Activated CD4-positive, alpha-beta memory T cell treated with anti-CD3 and anti-CD28 coated beads, Interleukin-2, amount 10 ng/mL, durations not matched to agents 7 days and 5 days (primary cell): ENCODE measurements around the gene GLS. TPM values are rescaled to one million over a fixed set of nuclear protein-coding genes. Genes with fewer than 3 reads are reported as not detected.

Source experiments
- CTCF ChIA-PET: fragments of 350-600 bp; sonication (Branson Sonifier 250); formaldehyde crosslinking; loops from one replicate; lab custom pipeline; 2021; ENCODE audit warnings: antibody characterized with exemption, inconsistent platforms; lab: Charles Lee
- POLR2A ChIA-PET: fragments of 350-600 bp; sonication (Branson Sonifier 250); formaldehyde crosslinking; loops from one replicate; lab custom pipeline; 2021; ENCODE audit warnings: antibody characterized with exemption; lab: Charles Lee
- DNase-seq: peaks from one replicate; pipeline ENCODE4 v3.0.0-alpha.2; 2020
- H3K27ac Mint-ChIP-seq: one replicate; pipeline ENCODE4 v1.8.0; 2021; ENCODE audit warnings: mild to moderate bottlenecking, mixed read lengths
- H3K27me3 Mint-ChIP-seq: one replicate; pipeline ENCODE4 v1.8.0; 2021; ENCODE audit warnings: mixed read lengths
- H3K36me3 Mint-ChIP-seq: one replicate; pipeline ENCODE4 v1.8.0; 2021; ENCODE audit warnings: low read depth, mixed read lengths
- H3K4me1 Mint-ChIP-seq: one replicate; pipeline ENCODE4 v1.8.0; 2021; ENCODE audit warnings: mixed read lengths
- H3K4me3 Mint-ChIP-seq: one replicate; pipeline ENCODE4 v1.8.0; 2021; ENCODE audit warnings: mild to moderate bottlenecking, mixed read lengths
- H3K9me3 Mint-ChIP-seq: one replicate; pipeline ENCODE4 v1.8.0; 2021; ENCODE audit warnings: mixed read lengths
- total RNA-seq, 2 experiments: library from RNA; stranded (reverse); gene quantifications; one replicate each; pipeline ENCODE4 v1.2.3, GENCODE V29; 2021

GLS gene
- total RNA-seq, 2 experiments from 2014 or later: 146 to 150 TPM

DNA sequence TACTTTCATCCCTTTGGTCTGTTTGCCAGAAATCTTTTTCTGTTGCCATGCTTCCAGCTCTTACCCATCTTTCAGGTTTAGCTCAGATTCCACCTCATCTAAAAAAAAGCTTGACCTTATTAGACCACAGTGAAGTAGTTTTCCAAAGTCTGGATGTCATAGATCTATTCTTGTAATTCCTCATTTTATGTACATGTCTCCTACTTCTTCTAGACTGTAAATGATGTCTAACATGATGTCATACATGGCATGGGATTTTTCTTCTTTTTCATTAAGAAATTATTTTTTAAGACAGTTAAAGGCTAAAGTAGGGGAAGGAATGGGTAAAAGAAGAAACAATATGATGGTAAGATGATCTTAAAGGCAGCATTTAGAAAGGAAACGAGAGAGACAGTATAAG is 11.3 kb downstream of the GLS start:
- Mint-ChIP-seq H3K9me3 (no peaks in the 10 kb centered on the region), H3K4me1 (peaks cover 57% of the 10 kb centered on the region), H3K36me3 (peaks cover 47% of the 10 kb centered on the region), H3K27me3 (no peaks in the 10 kb centered on the region), H3K27ac (no peak overlapping the region), H3K4me3 (no peak overlapping the region)
- POLR2A ChIA-PET: interaction anchor here (0.6 to 7.6 kb wide), 4 partner anchors 10 to 726 kb away, joined by 3 to 85 read pairs (median 4); partner anchors contain the start of gene GLS
- DNase-seq: no peak
- CTCF ChIA-PET: interaction anchor here (1.0 to 2.2 kb wide), 3 partner anchors 9 to 41 kb away, joined by 3 to 8 read pairs (median 4); no protein-coding TSS in a partner anchor

DNA sequence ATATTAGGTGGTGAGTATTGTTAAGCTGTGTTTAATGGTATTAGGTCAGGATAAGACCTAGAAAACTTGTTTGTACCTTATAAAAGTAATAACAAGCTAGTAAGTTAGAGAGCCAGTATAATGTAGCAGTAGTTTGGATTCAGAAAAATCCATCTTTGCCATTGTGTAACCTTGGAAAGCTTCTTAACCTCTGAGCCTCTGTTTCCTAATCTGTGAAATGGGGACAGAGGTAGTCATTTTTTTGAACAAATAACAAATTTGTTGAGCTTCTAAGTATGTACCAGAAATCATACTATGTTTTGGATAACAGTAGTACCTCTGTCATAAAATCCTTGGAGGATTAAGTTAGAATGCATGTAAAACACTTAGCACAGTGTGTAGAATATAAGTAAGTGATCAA is 12.5 kb downstream of the GLS start:
- Mint-ChIP-seq H3K27ac (no peak overlapping the region), H3K4me3 (no peak overlapping the region), H3K9me3 (no peaks in the 10 kb centered on the region), H3K27me3 (no peaks in the 10 kb centered on the region), H3K4me1 (peaks cover 48% of the 10 kb centered on the region), H3K36me3 (peaks cover 51% of the 10 kb centered on the region)
- CTCF ChIA-PET: interaction anchor here (0.8 to 2.2 kb wide), 4 partner anchors 9 to 42 kb away, joined by 3 to 8 read pairs (median 4); no protein-coding TSS in a partner anchor
- POLR2A ChIA-PET: interaction anchor here (1.0 to 7.6 kb wide), 9 partner anchors 9 to 361 kb away, joined by 3 to 85 read pairs (median 4); partner anchors contain the start of gene GLS
- no peak for DNase-seq

DNA sequence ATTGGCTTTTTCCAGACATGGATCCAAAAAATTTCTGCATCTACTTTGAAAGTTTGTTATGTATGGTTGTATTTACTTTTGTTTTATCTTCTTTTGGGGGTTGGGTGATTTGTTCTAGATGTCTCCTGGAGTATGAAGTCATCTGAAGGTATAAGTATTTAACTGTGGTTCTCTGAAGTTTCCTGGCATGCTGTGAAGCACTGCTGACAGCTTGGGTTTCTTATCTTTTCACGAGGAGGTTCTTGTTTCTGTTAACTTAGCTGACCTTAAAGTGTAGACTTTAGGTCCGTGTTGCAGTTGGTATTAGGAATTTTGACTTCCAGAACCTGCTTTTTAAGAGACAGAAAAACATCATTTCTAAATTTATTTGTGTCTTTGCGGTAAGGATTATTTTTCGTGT is 15.9 kb downstream of the GLS start:
- Mint-ChIP-seq H3K27me3 (no peaks in the 10 kb centered on the region), H3K4me1 (peaks cover 27% of the 10 kb centered on the region), H3K27ac (no peak overlapping the region), H3K9me3 (no peaks in the 10 kb centered on the region), H3K4me3 (no peak overlapping the region), H3K36me3 (peaks cover 40% of the 10 kb centered on the region)
- DNase-seq: no peak
- ChIA-PET POLR2A (interaction anchor here (4.5 kb wide), 1 partner anchor 15 kb away, joined by 33 read pairs; the partner anchor contains the start of gene GLS), CTCF (no interaction called here)

DNA sequence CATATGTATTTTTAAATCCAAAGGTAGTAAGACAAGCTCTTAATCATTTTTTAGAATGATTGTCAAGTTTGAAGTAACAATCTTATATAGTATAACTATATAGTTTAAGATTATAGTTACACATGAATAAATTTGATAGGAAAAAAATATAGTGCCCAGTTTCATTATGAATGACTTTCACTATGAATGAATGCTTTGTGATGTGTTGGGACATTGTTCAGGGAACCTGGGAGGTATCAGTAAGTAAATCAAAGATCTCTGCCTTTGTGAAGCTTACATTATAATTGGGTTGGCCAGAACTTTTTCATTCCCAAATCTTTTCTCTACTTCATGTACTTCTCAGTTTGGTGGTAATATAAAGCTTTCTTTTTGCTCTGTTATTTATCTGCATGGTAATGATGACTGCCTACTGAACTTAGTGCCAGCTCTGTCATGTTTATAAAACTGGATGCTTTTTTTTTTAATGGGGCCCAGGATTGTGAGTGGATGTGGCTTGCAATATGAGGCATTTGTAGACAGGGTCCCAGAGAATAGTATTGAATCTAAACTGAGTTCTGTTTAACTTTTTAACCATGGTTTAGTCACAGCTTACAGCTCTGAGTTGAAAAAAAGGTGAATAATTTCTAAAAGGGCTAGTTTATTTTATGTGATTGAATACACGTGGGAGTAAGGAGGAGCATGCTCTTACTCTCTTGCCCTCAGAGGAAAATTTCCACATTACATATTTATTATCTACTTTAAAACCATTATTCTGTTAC is 23.3 kb downstream of the GLS start:
- ChIA-PET POLR2A (interaction anchor here (0.7 to 1.7 kb wide), 4 partner anchors 11 to 370 kb away, joined by 3 to 11 read pairs (median 3); no protein-coding TSS in a partner anchor), CTCF (interaction anchor here (1.0 kb wide), 1 partner anchor 9 kb away, joined by 3 read pairs; no protein-coding TSS in a partner anchor)
- H3K27me3 Mint-ChIP-seq: no peaks in the 10 kb centered on the region
- no peak overlapping the region for H3K4me3 Mint-ChIP-seq
- H3K4me1 Mint-ChIP-seq: peaks cover 13% of the 10 kb centered on the region
- peak overlapping the region; percentile 37 for H3K27ac Mint-ChIP-seq
- H3K9me3 Mint-ChIP-seq: no peaks in the 10 kb centered on the region
- no peak for DNase-seq
- H3K36me3 Mint-ChIP-seq: peaks cover 46% of the 10 kb centered on the region

DNA sequence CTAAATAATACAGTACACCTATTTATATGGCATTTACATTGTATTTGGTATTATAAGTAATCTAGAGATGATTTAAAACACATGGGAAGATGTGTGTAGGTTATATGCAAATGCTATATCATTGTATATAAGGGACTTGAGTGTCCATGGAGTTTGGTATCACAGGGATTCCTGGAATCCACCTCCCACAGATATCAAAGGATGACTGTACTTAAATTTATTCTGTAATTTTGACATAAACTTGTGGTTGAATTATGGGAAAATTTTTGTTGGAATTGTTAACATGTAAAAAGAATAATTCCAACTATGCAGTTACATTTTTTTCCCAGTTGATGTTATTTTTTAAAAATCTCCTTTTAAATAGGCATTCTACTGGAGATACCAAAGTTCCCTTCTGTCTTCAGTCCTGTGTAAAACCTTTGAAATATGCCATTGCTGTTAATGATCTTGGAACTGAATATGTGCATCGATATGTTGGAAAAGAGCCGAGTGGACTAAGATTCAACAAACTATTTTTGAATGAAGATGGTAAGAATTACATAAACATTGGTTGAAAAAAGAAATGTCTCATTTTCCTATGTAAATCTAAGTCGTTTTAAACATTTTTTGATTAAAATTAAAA is 24.1 kb downstream of the GLS start:
- DNase-seq: no peak
- Mint-ChIP-seq H3K27me3 (no peaks in the 10 kb centered on the region), H3K27ac (no peak overlapping the region), H3K4me1 (peaks cover 15% of the 10 kb centered on the region), H3K4me3 (no peak overlapping the region), H3K9me3 (no peaks in the 10 kb centered on the region), H3K36me3 (peaks cover 49% of the 10 kb centered on the region)
- ChIA-PET CTCF (no interaction called here), POLR2A (no interaction called here)

DNA sequence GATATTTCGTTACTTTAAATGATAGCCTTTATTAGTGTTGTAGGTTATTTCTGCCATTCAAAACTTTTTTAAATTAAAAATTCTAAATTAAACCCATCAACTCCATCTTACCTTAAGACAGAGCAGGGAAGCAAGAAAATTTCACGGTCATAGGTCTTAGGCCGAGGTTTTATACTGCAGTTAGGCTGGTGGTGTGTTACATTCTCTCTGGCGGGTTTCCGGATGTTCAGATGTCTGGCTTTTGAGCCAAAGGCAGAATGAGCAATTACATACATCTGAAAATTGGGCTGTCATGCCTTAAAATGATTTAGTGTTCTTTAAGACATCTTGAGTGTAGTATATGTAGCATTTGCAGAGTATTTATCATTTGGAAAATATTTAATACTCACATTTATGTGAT is 27.9 kb downstream of the GLS start:
- POLR2A ChIA-PET: no interaction called here
- CTCF ChIA-PET: no interaction called here
- Mint-ChIP-seq H3K36me3 (peaks cover 49% of the 10 kb centered on the region), H3K9me3 (no peaks in the 10 kb centered on the region), H3K27me3 (no peaks in the 10 kb centered on the region), H3K27ac (no peak overlapping the region), H3K4me1 (peaks cover 28% of the 10 kb centered on the region), H3K4me3 (no peak overlapping the region)
- DNase-seq: no peak

DNA sequence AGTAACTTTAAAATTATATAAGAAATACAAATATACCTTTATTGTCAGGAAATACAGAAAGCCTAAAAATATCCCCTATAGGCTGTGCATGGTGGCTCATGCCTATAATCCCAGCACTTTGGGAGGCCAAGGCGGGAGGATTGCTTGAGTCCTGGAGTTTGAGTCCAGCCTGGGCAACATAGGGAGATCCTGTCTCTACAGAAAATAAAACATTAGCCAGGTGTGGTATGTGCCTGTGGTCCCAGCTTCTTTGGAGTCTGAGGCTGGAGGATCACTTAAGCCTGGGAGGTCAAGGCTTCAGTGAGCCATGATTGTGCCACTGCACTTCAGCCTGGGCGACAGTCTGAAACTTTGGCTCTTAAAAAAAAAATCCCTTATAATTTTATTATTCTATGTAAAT is 29.1 kb downstream of the GLS start:
- H3K27ac Mint-ChIP-seq: no peak overlapping the region
- H3K27me3 Mint-ChIP-seq: no peaks in the 10 kb centered on the region
- no peak for DNase-seq
- ChIA-PET CTCF (no interaction called here), POLR2A (no interaction called here)
- no peaks in the 10 kb centered on the region for H3K9me3 Mint-ChIP-seq
- peaks cover 42% of the 10 kb centered on the region for H3K36me3 Mint-ChIP-seq
- peaks cover 25% of the 10 kb centered on the region for H3K4me1 Mint-ChIP-seq
- no peak overlapping the region for H3K4me3 Mint-ChIP-seq

DNA sequence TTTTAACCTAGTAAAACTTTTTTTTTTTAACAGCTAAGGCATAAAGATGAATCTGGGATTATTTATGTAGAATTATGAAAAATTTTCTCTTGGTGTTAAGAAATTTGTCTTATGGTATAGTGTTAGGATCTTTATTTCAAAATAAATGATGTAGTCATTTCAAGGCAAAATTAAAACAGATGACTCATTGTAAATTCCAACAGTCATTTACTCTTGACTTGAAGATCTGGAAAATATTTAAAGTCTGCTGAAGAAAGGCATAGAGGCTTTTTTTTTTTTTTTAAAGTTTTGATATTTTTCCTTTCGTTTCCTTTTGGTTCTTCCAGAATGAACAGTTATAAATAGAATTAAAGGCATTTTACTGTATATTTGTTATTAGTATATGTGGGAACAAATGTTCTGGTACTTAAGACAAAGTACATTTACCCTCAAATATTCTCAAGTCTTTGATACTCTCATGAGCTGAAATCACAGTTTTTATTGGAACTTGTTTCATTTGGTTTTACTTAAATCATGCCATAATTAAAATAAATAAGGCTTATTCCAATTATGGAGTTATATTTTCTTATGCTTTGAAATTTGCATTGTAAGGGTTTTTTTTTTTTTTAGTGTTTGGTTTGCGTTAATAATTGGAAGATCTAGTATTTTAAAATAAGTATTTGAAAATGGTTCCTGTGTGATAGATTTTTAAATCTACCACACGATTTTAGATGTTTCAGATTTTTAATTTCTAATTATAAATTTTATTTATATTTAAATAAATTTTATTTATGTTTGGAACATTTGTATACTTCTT is 29.9 kb downstream of the GLS start:
- POLR2A ChIA-PET: interaction anchor here (0.8 to 1.0 kb wide), 2 partner anchors 29 to 48 kb away, joined by 3 to 4 read pairs; no protein-coding TSS in a partner anchor
- no peaks in the 10 kb centered on the region for H3K9me3 Mint-ChIP-seq
- DNase-seq: no peak
- H3K4me1 Mint-ChIP-seq: peaks cover 26% of the 10 kb centered on the region
- no peak overlapping the region for H3K27ac Mint-ChIP-seq
- CTCF ChIA-PET: no interaction called here
- no peak overlapping the region for H3K4me3 Mint-ChIP-seq
- H3K36me3 Mint-ChIP-seq: peaks cover 37% of the 10 kb centered on the region
- no peaks in the 10 kb centered on the region for H3K27me3 Mint-ChIP-seq

DNA sequence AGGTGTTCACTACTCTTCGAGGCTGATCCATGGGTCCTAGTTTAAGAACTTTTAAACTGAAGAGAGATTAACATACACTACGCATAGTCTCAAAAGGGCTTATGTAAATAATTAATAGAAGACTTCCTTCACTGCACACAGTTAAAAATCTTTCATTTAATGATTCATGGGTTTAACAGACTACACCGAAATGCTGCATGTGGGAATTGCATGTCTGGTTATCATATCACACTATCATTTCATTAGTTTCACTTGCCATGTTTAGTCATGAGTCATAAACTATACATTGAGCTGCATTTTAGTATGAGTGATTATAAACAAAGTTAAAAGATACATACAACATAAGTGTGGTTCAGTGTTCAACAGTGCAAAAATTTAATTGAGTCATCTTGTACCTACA is 31.2 kb downstream of the GLS start:
- Mint-ChIP-seq H3K9me3 (no peaks in the 10 kb centered on the region), H3K4me1 (peaks cover 30% of the 10 kb centered on the region), H3K36me3 (peaks cover 42% of the 10 kb centered on the region), H3K27me3 (no peaks in the 10 kb centered on the region), H3K4me3 (no peak overlapping the region), H3K27ac (peak overlapping the region; percentile 8)
- ChIA-PET POLR2A (interaction anchor here (0.8 kb wide), 1 partner anchor 49 kb away, joined by 3 read pairs; no protein-coding TSS in a partner anchor), CTCF (no interaction called here)
- no peak for DNase-seq

DNA sequence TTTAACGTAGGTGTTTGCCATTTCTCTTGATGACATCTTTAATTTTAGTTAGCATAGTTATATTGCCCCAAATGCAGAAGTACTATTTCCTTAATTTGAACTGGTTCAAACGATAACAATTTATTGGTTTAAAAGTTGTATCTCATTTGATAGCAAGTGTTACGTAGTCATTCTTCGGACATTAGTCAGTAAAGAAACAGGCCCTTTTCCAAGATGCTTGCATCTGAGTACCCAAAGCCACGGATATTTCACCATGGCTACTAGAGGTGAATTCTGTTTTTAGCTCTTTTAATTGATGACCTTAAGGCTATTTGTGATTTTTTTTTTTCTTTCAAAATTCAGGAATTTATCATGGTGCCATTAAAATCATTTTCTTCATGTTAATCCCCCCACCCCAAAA is 32.1 kb downstream of the GLS start:
- POLR2A ChIA-PET: interaction anchor here (1.6 kb wide), 1 partner anchor 62 kb away, joined by 3 read pairs; no protein-coding TSS in a partner anchor
- no peaks in the 10 kb centered on the region for H3K27me3 Mint-ChIP-seq

DNA sequence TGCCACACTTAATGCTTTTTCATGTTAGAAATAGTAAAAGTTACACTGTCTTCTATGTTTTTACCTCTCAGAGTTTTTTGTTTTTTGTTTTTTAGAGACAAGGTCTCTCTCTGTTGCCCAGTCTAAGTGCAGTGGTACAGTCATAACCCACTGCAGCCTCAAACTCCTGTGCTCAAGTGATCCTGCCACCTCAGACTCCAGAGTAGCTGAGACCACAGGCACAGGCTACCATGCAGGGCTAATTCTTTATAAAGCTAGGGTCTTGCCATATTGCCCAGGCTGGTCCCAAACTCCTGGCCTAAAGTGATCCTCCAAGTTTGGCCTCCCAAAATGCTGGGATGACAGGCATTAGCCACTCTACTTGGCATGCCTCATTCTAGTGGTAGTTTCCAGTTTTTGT is 33.1 kb downstream of the GLS start:
- CTCF ChIA-PET: interaction anchor here (1.2 to 1.8 kb wide), 2 partner anchors 28 to 63 kb away, joined by 4 read pairs; no protein-coding TSS in a partner anchor
- POLR2A ChIA-PET: interaction anchor here (1.6 kb wide), 1 partner anchor 63 kb away, joined by 3 read pairs; no protein-coding TSS in a partner anchor
- no peak overlapping the region for H3K27ac Mint-ChIP-seq
- peaks cover 52% of the 10 kb centered on the region for H3K36me3 Mint-ChIP-seq
- H3K27me3 Mint-ChIP-seq: no peaks in the 10 kb centered on the region
- H3K9me3 Mint-ChIP-seq: no peaks in the 10 kb centered on the region
- DNase-seq: no peak
- no peak overlapping the region for H3K4me3 Mint-ChIP-seq
- peaks cover 35% of the 10 kb centered on the region for H3K4me1 Mint-ChIP-seq

More for the DNA sequence above, 32.1 kb downstream of the GLS start:
- CTCF ChIA-PET: interaction anchor here (0.7 to 1.8 kb wide), 3 partner anchors 9 to 62 kb away, joined by 3 to 4 read pairs (median 4); no protein-coding TSS in a partner anchor
- no peak for DNase-seq
- H3K9me3 Mint-ChIP-seq: no peaks in the 10 kb centered on the region
- H3K4me1 Mint-ChIP-seq: peaks cover 32% of the 10 kb centered on the region
- H3K27ac Mint-ChIP-seq: no peak overlapping the region
- H3K4me3 Mint-ChIP-seq: no peak overlapping the region
- peaks cover 47% of the 10 kb centered on the region for H3K36me3 Mint-ChIP-seq

DNA sequence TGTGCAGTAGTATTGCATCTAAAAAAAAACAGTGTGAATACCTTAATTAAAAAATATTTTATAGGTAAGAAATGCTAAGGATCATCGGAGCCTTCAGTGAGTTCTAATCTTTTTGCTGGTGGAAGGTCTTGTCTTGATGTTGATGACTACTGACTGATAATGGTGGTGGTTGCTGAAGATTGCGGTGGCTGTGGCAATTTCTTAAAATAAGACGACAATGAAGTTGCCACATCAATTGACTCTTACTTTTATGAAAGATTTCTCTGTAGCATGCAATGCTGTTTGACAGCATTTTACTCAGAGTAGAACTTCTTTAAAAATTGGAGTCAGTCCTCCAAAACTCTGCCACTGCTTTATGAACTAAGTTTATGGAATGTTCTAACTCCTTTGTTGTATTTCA is 36.2 kb downstream of the GLS start:
- no peak overlapping the region for H3K4me3 Mint-ChIP-seq
- peaks cover 23% of the 10 kb centered on the region for H3K4me1 Mint-ChIP-seq

More for the DNA sequence above, 36.2 kb downstream of the GLS start:
- H3K27ac Mint-ChIP-seq: no peak overlapping the region
- no peaks in the 10 kb centered on the region for H3K27me3 Mint-ChIP-seq
- DNase-seq: no peak
- ChIA-PET CTCF (interaction anchor here (1.1 kb wide), 1 partner anchor 66 kb away, joined by 4 read pairs; no protein-coding TSS in a partner anchor), POLR2A (no interaction called here)
- H3K9me3 Mint-ChIP-seq: no peaks in the 10 kb centered on the region
- H3K36me3 Mint-ChIP-seq: peaks cover 56% of the 10 kb centered on the region
